H9 (cell line): Measurements from ENCODE around the gene CT45A9. TPM values are rescaled to one million over a fixed set of nuclear protein-coding genes. Genes with fewer than 3 reads are reported as not detected.

ENCODE experiments used
- DNase-seq: peaks from one replicate; pipeline ENCODE4 v3.0.0-alpha.2; 2017
- H2AFZ ChIP-seq: one replicate; pipeline ENCODE4 v1.6.1; 2013; ENCODE audit warnings: mild to moderate bottlenecking, low read length, control low read depth, moderate library complexity
- H2AK5ac ChIP-seq: 2 replicates; pipeline ENCODE4 v1.6.1; 2013; ENCODE audit warnings: low read length, control low read depth, mixed read lengths; ENCODE audit not compliant: insufficient read length
- H2BK120ac ChIP-seq: one replicate; pipeline ENCODE4 v1.6.1; 2013; ENCODE audit warnings: low read depth, mild to moderate bottlenecking, low read length, control low read depth, inconsistent platforms; ENCODE audit not compliant: poor library complexity, severe bottlenecking
- H2BK12ac ChIP-seq: 2 replicates; pipeline ENCODE4 v1.6.1; 2013; ENCODE audit warnings: low read length, control low read depth, mixed read lengths, low read depth; ENCODE audit not compliant: insufficient read length
- H2BK15ac ChIP-seq: 2 replicates; pipeline ENCODE4 v1.6.1; 2013; ENCODE audit warnings: low read depth, low read length, control low read depth
- H2BK20ac ChIP-seq: one replicate; pipeline ENCODE4 v1.6.1; 2013; ENCODE audit warnings: low read depth, mild to moderate bottlenecking, low read length, control low read depth, inconsistent platforms; ENCODE audit not compliant: poor library complexity, severe bottlenecking
- H2BK5ac ChIP-seq: 2 replicates; pipeline ENCODE4 v1.6.1; 2013; ENCODE audit warnings: low read length, control low read depth, mixed read lengths; ENCODE audit not compliant: insufficient read length
- H3K14ac ChIP-seq: 2 replicates; pipeline ENCODE4 v1.6.1; 2013; ENCODE audit warnings: low read length, control low read depth; ENCODE audit not compliant: insufficient read depth
- H3K18ac ChIP-seq: 2 replicates; pipeline ENCODE4 v1.6.1; 2013; ENCODE audit warnings: low read depth, mild to moderate bottlenecking, mixed read lengths, low read length, control low read depth; ENCODE audit not compliant: insufficient read length
- H3K23ac ChIP-seq: 2 replicates; pipeline ENCODE4 v1.6.1; 2013; ENCODE audit warnings: low read length, control low read depth, mixed read lengths, low read depth; ENCODE audit not compliant: insufficient read length
- H3K23me2 ChIP-seq: 2 replicates; pipeline ENCODE4 v1.6.1; 2013; ENCODE audit warnings: low read depth, mild to moderate bottlenecking, mixed read lengths, low read length, control low read depth; ENCODE audit not compliant: insufficient read length, poor library complexity, severe bottlenecking
- H3K27ac ChIP-seq: 2 replicates; pipeline ENCODE4 v1.5.1; 2013; ENCODE audit warnings: low read length, control low read depth, mixed read lengths, low read depth; ENCODE audit not compliant: insufficient read length
- H3K27me3 ChIP-seq: 2 replicates; pipeline ENCODE4 v1.6.1; 2013; ENCODE audit warnings: low read length, control low read depth, inconsistent platforms; ENCODE audit not compliant: insufficient read depth
- H3K4ac ChIP-seq: 2 replicates; pipeline ENCODE4 v1.6.1; 2013; ENCODE audit warnings: low read depth, mild to moderate bottlenecking, control low read depth, inconsistent platforms, low read length, moderate library complexity
- H3K4me1 ChIP-seq: 2 replicates; pipeline ENCODE4 v1.6.1; 2013; ENCODE audit warnings: low read length, control low read depth, inconsistent platforms; ENCODE audit not compliant: insufficient read depth
- H3K4me2 ChIP-seq: 2 replicates; pipeline ENCODE4 v1.6.1; 2013; ENCODE audit warnings: low read length, control low read depth, mixed read lengths; ENCODE audit not compliant: insufficient read length, insufficient read depth
- H3K56ac ChIP-seq: 2 replicates; pipeline ENCODE4 v1.6.1; 2013; ENCODE audit warnings: low read depth, mild to moderate bottlenecking, mixed read lengths, low read length, control low read depth; ENCODE audit not compliant: insufficient read length
- H3K79me1 ChIP-seq: 2 replicates; pipeline ENCODE4 v1.6.1; 2013; ENCODE audit warnings: low read depth, mild to moderate bottlenecking, moderate library complexity, low read length, control low read depth, inconsistent platforms; ENCODE audit not compliant: insufficient read depth, poor library complexity, severe bottlenecking
- H3K79me2 ChIP-seq: 2 replicates; pipeline ENCODE4 v1.6.1; 2013; ENCODE audit warnings: low read length, control low read depth, inconsistent platforms; ENCODE audit not compliant: insufficient read depth
- H3K9ac ChIP-seq: 2 replicates; pipeline ENCODE4 v1.6.1; 2013; ENCODE audit warnings: low read length, control low read depth, mixed read lengths; ENCODE audit not compliant: insufficient read length; ENCODE audit errors: extremely low read depth
- H3K9me3 ChIP-seq: one replicate; pipeline ENCODE4 v1.6.1; 2013; ENCODE audit warnings: low read depth, low read length, inconsistent platforms; ENCODE audit not compliant: control insufficient read depth
- H3T11ph ChIP-seq: one replicate; pipeline ENCODE4 v1.6.1; 2013; ENCODE audit warnings: mild to moderate bottlenecking, low read length, control low read depth, inconsistent platforms
- H4K20me1 ChIP-seq: one replicate; pipeline ENCODE4 v1.6.1; 2013; ENCODE audit not compliant: control insufficient read depth, insufficient read length, insufficient read depth
- H4K5ac ChIP-seq: 2 replicates; pipeline ENCODE4 v1.6.1; 2013; ENCODE audit warnings: low read depth, mild to moderate bottlenecking, mixed read lengths, low read length, control low read depth; ENCODE audit not compliant: insufficient read length
- H4K8ac ChIP-seq: replicated peaks from 2 replicates; pipeline ENCODE4 v1.6.1; 2013; ENCODE audit warnings: low read length, control low read depth, mixed read lengths, low read depth; ENCODE audit not compliant: insufficient read length
- H4K91ac ChIP-seq: 2 replicates; pipeline ENCODE4 v1.6.1; 2013; ENCODE audit warnings: low read depth, mild to moderate bottlenecking, moderate library complexity, mixed read lengths, low read length, control low read depth; ENCODE audit not compliant: insufficient read length
- H3K27ac Mint-ChIP-seq, 3 experiments: 2 replicates in 2 of 3; 3 replicates in 1 of 3; pipeline ENCODE4 v1.8.0; 2020 to 2021; ENCODE audit warnings: mixed read lengths in 3 of 3, mild to moderate bottlenecking in 1 of 3, moderate library complexity in 1 of 3
- H3K27me3 Mint-ChIP-seq: 2 replicates; pipeline ENCODE4 v1.8.0; 2021; ENCODE audit warnings: low read depth, mild to moderate bottlenecking, moderate library complexity, mixed read lengths
- H3K36me3 Mint-ChIP-seq, 3 experiments: 2 replicates in 2 of 3; 3 replicates in 1 of 3; pipeline ENCODE4 v1.8.0; 2020 to 2021; ENCODE audit warnings: low read depth in 3 of 3, mixed read lengths in 3 of 3; ENCODE audit not compliant: insufficient read depth in 1 of 3
- H3K4me1 Mint-ChIP-seq, 2 experiments: 2 replicates each; pipeline ENCODE4 v1.8.0; 2020; ENCODE audit warnings: mixed read lengths in 2 of 2
- H3K4me3 Mint-ChIP-seq, 2 experiments: 2 replicates in 1 of 2; 3 replicates in 1 of 2; pipeline ENCODE4 v1.8.0; 2020 to 2021; ENCODE audit warnings: mild to moderate bottlenecking in 2 of 2, mixed read lengths in 2 of 2, moderate library complexity in 1 of 2
- H3K9me3 Mint-ChIP-seq, 2 experiments: 2 replicates in 1 of 2; 3 replicates in 1 of 2; pipeline ENCODE4 v1.8.0; 2020; ENCODE audit warnings: mild to moderate bottlenecking in 2 of 2, mixed read lengths in 2 of 2, moderate library complexity in 1 of 2
- CTCF ChIP-seq: fragments of 200-600 bp; sonication (generic); conservative IDR thresholded peaks from 3 replicates; pipeline ENCODE4 v1.8.0; 2021; ENCODE audit warnings: antibody characterized with exemption, mild to moderate bottlenecking
- WGBS: extraction: QIAGEN DNeasy Blood & Tissue Kit; methylation state at CpG from one replicate; pipeline ENCODE4 v1.1.7; 2013; ENCODE audit warnings: missing lambda C conversion rate, low lambda C conversion rate, mixed read lengths; ENCODE audit not compliant: insufficient read length; ENCODE audit errors: extremely low coverage; 5-methylcytosine and 5-hydroxymethylcytosine counted together
- total RNA-seq: library from RNA; stranded (reverse); gene quantifications from 2 replicates; pipeline ENCODE4 v1.2.1, GENCODE V29; 2021

Gene CT45A9
- total RNA-seq, 1 experiment from 2014 or later, result not detected

GRCh38 chrX:135892781-135893180 is 21.2 kb upstream of the CT45A9 start:
- Histone ChIP-seq H3K79me2 (no peaks in the 10 kb centered on the region), H2BK120ac (no peak overlapping the region), H3K4me1 (no peaks in the 10 kb centered on the region), H4K20me1 (no peaks in the 10 kb centered on the region), H3K9me3 (peaks cover 68% of the 10 kb centered on the region), H4K91ac (no peak overlapping the region), H3K14ac (no peak overlapping the region), H3T11ph (no peak overlapping the region), H2BK15ac (no peak overlapping the region), H2AK5ac (no peak overlapping the region), H3K23me2 (no peaks in the 10 kb centered on the region), H2BK20ac (no peak overlapping the region), H3K27me3 (no peaks in the 10 kb centered on the region), H3K4me2 (no peak overlapping the region), H3K27ac (no peak overlapping the region), H2BK12ac (no peak overlapping the region), H3K9ac (no peak overlapping the region), H2BK5ac (no peak overlapping the region), H4K5ac (no peak overlapping the region), H3K79me1 (no peaks in the 10 kb centered on the region), H3K4ac (no peak overlapping the region), H4K8ac (no peak overlapping the region), H2AFZ (no peak overlapping the region), H3K23ac (no peak overlapping the region), H3K56ac (no peak overlapping the region), H3K18ac (no peak overlapping the region)
- no peak for TF ChIP-seq CTCF
- no peak overlapping the region for H3K27ac Mint-ChIP-seq
- no peak for DNase-seq
- H3K9me3 Mint-ChIP-seq, result peaks cover 63 to 79% of the 10 kb centered on the region in 2 experiments
- no peaks in the 10 kb centered on the region for H3K4me1 Mint-ChIP-seq
- no peaks in the 10 kb centered on the region; the same call in none of the 2 replicates for H3K27me3 Mint-ChIP-seq
- WGBS, result no CpG with 5 or more reads among the region's 11 CpGs
- H3K36me3 Mint-ChIP-seq, result peaks cover 3 to 20% (median 5%) of the 10 kb centered on the region in 3 experiments; a peak in 6 of 7 replicates
- H3K4me3 Mint-ChIP-seq, result no peak overlapping the region
